Dedifferentiated amniotic fluid mesenchymal stem cell (primary cell): ENCODE results near the gene GTF2IRD1.
"Not testable (repeated sequence)": the region's sequence is repeated elsewhere in the genome, so short reads cannot be mapped to it uniquely, and the experiment has no call there.

Experiments used
- DNase-seq: peaks from one replicate; pipeline ENCODE4 v3.0.0-alpha.2; 2016; ENCODE audit errors: extremely low spot score

Gene GTF2IRD1

DNA sequence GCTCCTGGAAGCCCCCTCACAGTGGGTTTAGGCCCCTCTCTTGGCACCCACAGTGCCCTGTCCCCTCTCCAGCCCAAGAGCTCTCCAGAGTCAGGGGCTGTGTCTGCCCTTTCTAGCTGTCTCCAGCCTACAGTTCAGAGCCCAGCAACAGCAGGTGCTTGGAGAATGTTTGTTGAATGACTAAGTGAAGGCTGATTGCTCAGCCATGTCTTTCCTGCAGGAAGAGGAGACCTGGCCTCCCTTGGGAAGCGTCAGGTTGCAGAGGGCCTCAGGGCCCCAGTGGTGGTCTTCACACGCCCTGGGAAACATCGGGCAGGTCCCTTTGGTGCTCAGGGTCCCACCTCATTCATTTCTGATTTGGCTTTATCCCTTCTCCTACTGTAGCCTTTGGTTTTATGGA, 62.5 kb downstream of the GTF2IRD1 start:
- DNase-seq: no peak

DNA sequence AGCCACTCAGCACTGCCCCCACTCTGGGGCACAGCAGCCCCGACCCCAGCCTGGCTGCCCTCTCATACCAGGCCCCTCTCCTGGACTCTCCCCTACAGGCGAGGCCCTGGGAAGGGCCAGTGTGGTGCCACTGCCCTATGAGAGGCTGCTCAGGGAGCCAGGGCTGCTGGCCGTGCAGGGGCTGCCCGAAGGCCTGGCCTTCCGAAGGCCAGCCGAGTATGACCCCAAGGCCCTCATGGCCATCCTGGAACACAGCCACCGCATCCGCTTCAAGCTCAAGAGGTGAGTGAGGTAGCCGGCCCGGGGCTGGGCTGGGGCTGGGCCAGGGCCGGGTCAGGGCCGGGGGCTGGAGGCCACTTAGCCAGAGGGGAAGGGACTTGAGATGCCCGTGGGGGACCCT, 64.3 kb downstream of the GTF2IRD1 start:
- DNase-seq: no peak

DNA sequence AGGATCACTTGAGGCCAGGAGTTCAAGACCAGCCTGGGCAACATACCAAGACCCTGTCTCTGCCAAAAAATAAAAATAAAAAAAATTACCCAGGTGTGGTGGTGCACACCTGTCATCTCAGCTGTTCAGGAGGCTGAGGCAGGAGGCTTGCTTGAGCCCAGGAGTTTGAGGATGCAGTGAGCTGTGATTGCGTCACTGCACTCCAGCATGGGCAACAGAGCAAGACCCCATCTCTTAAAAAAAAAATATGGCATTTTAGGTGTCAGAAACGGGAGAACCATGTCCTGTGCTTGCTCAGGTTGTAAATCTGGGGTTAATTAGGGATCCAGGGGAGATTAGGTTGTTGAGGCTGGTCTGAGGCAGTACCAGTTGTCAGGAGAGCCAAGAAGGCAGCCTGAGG, 64.9 kb downstream of the GTF2IRD1 start:
- DNase-seq: no peak

DNA sequence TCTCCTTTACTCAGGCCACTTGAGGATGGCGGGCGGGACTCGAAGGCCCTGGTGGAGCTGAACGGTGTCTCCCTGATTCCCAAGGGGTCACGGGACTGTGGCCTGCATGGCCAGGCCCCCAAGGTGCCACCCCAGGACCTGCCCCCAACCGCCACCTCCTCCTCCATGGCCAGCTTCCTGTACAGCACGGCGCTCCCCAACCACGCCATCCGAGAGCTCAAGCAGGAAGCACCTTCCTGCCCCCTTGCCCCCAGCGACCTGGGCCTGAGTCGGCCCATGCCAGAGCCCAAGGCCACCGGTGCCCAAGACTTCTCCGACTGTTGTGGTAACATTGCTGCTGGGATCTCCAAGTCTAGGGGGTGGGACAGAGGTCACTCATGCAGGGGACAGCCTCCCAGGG, 65.7 kb downstream of the GTF2IRD1 start:
- DNase-seq: no peak

DNA sequence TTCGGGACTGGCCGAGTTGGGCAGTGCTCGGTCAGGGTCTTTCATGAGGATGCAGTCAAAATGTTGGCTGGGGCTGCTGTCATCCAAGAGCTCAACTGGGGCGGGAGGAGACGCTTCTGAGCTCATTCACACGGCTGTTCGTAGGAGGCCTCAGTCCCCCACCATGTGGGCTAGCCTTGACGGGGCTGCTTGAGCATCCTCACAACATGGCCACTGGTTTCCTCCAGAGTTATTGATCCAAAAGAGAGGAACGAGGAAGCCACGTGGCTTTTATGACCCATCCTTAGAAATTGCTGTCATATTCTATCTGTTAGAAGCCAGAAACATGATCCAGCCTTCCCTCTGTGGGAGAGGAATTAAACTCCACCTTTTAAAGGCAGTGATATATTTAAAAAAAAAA, 68.1 kb downstream of the GTF2IRD1 start:
- DNase-seq: no peak

DNA sequence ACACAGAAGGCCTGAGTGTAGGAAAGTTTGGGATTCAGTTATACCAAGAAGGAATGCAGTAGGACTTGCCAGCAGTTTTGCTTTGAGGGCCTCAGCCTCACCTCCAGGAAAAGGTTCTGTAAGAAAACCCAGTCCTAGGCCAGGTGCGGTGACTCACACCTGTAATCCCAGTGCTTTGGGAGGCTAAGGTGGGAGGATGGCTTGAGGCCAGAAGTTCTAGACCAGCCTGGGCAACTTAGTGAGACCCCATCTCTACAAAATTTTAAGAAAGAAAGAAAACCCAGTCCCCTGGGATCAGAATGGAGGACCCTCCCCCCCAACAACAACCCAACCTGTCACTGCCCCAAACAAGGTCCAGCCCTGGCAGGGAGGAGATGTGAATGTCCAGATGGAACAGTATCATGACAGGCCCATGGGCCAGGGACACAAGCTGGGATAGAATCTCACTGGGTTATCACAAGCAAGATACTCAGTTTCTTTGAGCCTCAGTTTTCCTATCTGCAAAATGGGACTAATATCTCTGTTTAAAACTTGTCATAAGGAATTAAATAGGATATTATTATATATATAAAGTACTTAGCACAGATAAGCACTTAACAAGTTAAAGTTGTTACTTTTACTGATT, 68.7 kb downstream of the GTF2IRD1 start:
- no peak for DNase-seq

DNA sequence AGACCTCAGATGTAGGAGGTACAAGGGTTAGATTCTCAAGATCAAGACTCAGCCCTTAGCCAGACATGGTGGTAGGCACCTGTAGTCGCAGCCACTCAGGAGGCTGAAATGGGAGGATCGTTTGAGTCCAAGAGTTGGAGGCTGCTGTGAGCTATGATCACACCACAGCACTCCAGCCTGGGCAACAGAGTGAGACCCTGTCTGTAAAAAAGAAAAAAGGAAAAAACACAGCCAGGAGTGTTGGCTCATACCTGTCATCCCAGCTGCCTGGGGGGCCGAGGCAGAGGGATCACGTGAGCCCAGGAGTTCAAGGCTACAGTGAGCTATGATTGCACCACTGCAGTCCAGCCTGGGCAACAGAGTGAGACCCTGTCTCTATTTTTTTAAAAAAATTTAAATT, 69.3 kb downstream of the GTF2IRD1 start:
- no peak for DNase-seq

DNA sequence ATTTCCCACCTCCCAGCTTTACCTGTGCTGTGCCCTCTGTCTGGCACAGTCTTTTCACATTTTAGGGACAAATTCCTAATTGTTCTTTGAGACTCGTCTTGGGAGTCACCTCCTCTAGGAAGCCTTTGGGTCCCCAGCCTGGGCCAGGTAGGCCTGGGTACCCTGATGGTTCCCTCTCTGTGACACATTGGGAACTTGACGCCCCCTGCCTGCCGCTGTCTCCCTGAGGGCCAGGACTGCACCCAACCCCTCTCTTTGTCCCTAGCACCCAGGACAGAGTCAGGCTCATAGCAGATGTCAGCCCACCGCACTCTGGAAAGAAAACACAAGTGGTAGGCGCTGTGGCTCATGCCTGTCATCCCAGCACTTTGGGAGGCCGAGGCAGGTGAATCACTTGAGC, 71.4 kb downstream of the GTF2IRD1 start:
- no peak for DNase-seq

DNA sequence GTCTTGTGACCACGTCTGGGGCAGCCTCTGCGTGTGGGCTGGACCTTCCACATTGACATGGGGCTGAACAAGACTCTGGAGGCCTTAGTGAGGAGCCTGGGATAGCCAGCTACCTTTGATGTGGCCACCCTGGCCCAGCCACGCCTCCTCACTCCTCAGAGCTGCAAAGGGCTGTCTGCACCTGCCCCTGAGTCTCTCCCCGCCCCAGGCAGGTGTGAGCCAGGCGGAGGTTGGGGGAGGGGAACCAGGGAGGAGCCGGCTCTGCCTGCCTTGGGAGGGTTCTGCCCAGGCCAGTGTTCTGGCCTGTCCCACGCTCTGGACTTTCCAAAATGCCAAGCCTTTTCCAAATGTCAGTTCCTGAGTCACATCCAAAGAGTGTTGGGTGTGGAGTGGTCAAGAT, 72.2 kb downstream of the GTF2IRD1 start:
- DNase-seq: no peak

DNA sequence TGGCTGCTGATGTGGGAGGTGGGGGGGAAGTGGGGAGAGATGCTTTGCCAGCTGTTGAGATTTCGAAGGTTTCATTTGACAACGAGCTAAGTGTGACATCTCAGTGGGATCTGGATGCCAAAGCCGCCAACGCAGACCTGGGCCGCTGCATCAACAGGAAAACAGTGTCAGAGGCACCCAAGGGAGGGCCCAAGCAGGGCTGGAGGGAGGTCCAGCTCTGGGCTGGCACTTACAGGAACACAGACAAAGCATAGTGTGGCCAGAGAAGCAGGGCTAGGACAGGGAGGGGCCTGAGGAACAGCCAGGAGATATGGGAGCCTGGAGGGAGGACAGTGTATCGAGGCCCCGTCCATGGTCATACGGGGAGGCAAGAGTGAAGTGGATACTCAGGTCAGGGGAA, 73.1 kb downstream of the GTF2IRD1 start:
- DNase-seq: no peak

DNA sequence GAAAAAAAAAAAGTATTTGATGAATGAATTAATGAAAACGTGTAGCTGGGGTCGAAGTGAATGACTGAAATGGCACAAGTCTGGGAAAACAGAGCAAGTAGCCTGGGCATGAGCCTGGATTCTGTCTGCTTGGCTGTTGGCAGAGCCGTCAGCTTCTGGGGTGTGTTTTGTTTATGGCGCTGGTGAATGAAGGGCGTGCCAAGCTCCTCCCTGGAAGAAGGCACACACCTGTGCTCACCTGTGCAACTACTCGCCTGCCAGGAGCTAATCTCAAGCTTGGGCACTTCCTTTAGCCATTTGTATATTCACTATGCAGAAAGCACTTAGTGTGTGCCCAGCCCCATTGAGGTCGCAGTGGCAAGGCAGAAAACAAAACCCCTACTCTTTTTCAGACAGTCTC, 74.1 kb downstream of the GTF2IRD1 start:
- DNase-seq: no peak

DNA sequence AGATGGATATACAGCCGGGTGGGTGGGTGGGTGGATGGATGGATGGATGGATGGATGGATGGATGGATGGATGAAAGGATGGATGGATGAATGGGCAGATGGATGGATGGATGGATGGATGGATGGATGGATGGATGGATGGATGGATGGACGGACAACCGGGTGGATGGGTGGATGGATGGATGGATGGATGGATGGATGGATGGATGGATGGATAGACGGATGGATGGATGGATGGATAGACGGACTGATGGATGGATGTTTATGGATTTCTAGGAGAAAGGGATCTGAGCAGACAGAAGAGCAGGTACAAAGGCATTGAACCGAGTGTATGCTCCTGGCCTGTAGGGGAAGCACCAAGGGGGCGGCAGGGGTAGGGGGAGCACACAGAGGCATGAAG, 75.1 kb downstream of the GTF2IRD1 start:
- DNase-seq: not testable (repeated sequence)

DNA sequence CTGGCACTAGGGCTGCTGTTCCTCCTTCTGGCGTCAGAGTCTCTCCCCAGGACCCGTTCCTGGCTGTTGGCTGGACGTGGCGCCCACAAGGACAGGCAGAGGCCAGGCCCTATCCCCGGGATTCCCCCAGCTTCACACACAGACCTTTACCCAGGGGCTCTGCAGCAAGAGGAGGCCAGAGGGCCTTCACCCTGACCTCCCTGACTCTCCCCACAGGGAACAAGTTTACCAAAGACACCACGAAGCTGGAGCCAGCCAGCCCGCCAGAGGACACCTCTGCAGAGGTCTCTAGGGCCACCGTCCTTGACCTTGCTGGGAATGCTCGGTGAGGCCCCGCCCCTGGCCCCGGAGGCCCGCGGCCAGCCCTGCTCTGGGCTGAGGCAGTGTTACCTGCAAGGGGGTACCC, 82.2 kb downstream of the GTF2IRD1 start:
- DNase-seq: no peak

DNA sequence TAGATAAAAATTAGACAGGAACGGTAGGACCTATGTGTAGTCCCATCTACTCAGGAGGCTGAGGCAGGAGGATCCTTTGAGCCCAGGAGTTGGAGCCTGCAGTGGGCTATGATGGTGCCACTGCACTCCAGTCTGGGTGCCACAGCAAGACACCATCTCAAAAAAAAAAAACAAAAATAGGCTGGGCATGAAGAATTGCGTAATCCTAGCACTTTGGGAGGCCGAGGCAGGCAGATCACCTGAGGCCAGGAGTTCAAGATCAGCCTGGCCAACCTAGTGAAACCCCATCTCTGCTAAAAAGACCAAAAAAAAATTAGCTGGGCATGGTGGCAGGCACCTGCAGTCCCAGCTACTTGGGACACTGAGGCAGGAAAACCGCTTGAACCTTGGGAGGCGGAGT, 88.2 kb downstream of the GTF2IRD1 start:
- DNase-seq: not testable (repeated sequence)

DNA sequence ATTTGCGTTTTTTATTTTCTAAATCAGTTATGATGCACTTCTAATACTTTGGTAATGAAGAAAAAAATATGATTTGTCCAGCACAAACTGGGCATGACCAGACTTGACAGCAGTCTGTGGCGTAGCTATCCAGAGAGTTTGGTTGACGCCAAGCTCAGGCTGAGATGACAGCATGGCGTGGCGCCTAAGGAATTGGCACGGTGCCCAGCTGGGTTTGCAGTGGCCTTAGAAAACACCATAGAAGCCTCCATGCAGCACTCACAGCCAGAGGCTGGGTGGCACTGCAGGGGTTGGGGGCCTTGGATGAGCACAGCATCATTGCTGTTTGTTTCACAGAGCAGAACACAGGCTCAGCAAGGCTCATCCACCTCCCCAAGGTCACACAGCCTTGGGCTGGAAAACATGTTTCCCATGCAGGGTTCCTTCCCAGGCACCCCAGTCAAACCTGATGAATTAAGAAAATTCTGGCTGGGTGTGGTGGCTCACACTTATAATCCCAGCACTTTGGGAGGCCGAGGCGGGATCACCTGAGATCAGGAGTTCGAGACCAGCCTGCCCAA, 88.9 kb downstream of the GTF2IRD1 start:
- DNase-seq: no peak

DNA sequence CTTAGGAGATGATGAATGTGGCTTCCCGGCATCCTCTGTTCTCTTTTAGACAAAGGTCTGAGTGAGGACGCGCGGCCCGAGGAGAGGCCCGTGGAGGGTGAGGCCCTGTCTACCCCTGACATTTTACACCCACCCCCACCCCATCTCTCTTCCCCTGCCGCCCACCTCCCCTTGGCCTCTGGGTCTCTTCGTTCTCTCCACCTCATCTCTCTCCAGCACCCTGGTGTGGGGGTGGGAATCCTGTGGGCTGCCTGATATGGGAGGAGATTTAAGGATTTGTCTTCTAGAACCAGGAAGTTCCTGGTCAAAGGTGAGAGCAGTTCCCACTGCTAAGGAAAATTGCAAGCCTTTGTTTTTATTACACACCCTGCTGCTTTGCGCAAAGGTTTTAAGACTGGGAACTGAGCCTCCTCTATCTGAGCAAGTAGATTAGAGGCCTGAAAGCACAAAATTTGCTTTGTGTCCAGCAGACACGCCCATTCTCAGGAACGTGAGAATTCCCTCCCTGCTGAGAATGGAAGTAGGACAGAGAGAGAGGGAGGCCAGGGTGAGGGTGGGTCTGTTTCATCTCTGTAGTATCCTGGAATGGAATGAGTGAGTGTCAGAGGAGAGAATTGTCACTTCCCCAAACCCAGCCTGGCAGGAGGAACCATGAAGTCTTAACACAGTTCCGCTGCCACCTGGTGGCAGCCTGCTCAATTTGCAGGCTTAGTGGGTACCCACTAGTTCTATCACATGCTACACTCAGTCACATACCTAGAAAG, 91.2 kb downstream of the GTF2IRD1 start:
- no peak for DNase-seq

DNA sequence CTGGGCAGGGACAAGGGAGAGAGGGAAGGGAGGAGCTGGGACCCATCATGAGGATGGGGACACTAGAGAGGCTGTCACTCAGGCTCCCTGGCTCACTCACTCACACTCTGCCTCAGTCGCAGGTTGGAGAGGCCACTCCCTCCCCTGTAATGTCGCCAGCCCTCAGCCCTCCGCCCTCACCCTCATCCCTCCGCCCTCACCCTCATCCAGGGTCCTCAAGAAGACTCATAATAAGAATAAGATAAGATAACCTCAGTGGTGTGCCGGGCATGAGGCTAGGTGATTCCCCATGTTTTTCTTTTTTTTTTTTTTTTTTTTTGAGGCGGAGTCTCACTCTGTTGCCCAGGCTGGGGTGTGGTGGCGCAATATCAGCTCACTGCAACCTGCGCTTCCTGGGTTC, 92.2 kb downstream of the GTF2IRD1 start:
- DNase-seq: no peak

DNA sequence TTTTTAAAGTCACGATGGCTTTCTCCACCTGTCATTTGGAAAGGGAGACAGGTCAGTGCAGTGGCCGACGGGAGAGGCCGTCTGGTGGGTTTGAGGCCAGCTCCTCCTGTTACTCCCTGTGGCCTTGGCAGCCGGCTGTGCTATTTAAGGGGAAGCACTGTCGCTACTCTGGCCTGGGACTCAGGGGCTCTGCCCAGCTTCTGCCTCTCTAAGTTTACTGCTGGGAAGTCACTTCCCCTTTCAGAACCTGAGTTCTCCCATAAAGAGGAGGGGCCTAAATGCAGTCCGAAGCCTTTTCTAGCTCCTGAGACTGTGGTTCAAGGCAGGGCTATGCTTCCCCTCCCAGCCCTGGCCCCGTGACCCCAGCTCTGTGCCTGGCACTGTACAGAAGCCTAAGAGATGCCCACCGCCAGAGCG, 99.9 kb downstream of the GTF2IRD1 start:
- not testable (repeated sequence) for DNase-seq

DNA sequence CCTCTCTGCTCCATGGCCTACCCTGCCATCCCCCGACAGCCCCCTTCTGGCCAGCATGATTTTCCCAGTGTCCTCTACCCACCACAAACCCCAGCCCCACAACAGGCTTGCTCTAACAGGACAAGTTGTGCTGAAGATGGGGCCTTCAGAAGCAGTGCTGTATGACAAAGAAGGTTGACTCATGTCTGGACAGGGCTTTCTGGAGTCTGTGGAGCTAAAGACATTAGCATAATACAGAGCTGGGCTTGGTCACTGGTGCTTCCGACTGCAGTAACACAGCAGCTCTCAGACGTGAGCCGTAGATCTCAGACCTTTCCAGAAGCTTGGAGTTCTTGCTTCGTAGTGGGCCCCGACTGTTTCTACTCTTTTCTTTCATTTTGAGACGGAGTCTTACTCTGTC, 100.5 kb downstream of the GTF2IRD1 start:
- DNase-seq: no peak

DNA sequence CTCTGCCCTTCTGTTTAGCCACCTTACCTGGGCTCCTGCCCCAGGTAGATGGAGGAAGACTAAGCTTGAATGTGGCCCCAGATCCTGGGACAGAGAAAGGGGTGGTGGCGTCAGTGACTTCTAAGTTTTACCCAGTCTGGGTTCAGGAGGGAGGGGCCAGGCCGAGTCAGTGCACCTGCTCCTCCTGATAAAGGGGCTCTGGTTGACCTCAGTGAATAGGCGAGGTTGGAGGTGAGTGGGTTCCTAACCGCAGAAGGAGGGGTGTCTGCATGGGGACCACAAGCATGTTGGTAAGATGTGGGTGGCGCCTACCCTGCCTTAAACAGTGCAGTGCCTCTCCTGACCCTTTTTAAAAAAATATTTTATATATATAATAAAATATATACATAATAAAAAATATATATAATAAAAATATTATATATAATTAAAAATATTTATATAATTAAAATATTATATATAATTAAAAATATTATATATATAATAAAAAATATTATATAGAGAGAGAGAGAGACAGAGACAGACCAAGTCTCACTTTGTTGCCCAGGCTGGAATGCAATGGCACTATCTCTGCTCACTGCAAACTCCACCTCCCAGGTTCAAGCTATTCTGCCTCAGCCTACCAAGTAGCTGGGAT, 106.5 kb downstream of the GTF2IRD1 start:
- no peak for DNase-seq

DNA sequence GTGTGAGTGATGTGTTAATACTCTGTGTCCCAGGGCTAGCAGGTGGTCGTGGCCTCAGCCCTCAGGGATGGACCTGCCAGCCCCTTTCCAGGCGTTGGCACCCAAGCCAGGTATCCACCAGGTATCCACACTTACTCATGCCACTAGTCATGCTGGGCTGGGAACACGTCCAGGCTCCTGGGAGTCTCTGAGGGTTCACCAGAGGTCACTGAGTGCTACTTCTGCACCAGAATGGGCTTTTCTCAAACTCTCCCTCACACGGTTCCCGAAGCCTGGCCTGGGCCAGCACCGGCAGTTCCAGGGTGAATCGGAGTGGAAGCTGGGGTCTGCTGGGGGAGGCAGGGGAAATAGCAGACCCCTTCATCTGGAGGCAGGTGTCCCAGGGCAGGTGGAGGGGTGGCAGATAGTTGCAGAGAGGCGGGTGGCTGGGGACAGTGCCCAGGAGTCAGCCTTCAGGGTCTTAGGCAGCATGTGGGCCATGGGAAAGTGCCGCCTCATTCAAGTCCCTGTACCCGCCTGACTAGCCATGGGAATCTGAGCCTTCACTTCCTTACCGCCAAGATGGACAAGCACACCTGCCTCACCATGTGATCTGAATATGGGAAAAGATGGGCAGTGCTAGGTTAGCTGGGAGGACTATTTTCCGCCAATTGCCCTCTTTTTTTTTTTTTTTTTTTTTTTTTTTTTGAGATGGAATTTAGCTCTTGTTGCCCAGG, 108.3 kb downstream of the GTF2IRD1 start:
- no peak for DNase-seq

DNA sequence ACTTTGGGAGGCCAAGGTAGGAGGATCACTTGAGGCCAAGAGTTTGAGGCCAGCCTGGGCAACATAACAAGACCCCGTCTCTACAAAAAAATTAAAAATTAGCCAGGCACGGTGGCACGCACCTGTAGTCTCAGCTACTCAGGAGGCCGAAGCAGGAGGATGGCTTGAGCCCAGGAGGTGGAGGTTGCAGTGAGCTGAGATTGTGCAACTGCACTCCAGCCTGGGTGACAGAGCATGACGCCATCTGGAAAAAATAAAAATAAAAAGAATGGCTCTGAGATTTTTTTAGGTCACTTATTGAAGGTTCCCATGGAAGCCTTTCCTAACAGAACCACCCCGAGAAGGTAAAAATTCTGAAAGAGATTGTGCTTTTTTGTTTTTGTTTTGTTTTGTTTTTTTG, 109.9 kb downstream of the GTF2IRD1 start:
- DNase-seq: not testable (repeated sequence)
